22Rv1 (cell line): ENCODE results near the gene ZNF639.

Experiments
- CTCF ChIP-seq: fragments of 450-650 bp; IDR thresholded peaks from 2 replicates; pipeline ENCODE4 v1.5.1; 2017; ENCODE audit warnings: mild to moderate bottlenecking
- ZFX ChIP-seq: fragments of 450-650 bp; IDR thresholded peaks from 2 replicates; pipeline ENCODE4 v1.6.1; 2017; ENCODE audit warnings: antibody characterized with exemption, borderline replicate concordance

GRCh38 chr3:179302111-179302510, 20.7 kb upstream of the ZNF639 start:
- no peak for TF ChIP-seq CTCF
- TF ChIP-seq ZFX: no peak
